Measurements from ENCODE around the gene PARP1.
"Not testable (repeated sequence)": the region's sequence is repeated elsewhere in the genome, so short reads cannot be mapped to it uniquely, and the experiment has no call there.

Gene PARP1

GRCh38 chr1:226428791-226429461, 21.0 kb upstream of the PARP1 start:
- DNase-seq (ENCODE audit: low read depth in 2 of 2) = no peak

- DNase-seq (ENCODE audit: low read depth in 2 of 2) = no peak
Measured at GRCh38 chr1:226428348-226428747, 20.5 kb upstream of the PARP1 start.

- no peak for DNase-seq (ENCODE audit: low read depth in 2 of 2)
Measured at GRCh38 chr1:226427131-226427530, 19.2 kb upstream of the PARP1 start.

- DNase-seq (ENCODE audit: low read depth in 2 of 2) = not testable (repeated sequence)
Measured at GRCh38 chr1:226426395-226426794, 18.5 kb upstream of the PARP1 start.

GRCh38 chr1:226425431-226426031, 17.6 kb upstream of the PARP1 start:
- DNase-seq (ENCODE audit: low read depth in 2 of 2) = no peak

GRCh38 chr1:226425004-226425378, 17.1 kb upstream of the PARP1 start:
- no peak for DNase-seq (ENCODE audit: low read depth in 2 of 2)

- peak; percentile 23 to 24 for DNase-seq (ENCODE audit: low read depth in 2 of 2)
Measured at GRCh38 chr1:226424221-226425003, 16.5 kb upstream of the PARP1 start.

GRCh38 chr1:226422478-226422877, 14.6 kb upstream of the PARP1 start:
- DNase-seq (ENCODE audit: low read depth in 2 of 2) = no peak

- DNase-seq (ENCODE audit: low read depth in 2 of 2) = no peak
Measured at GRCh38 chr1:226420897-226421296, 13.0 kb upstream of the PARP1 start.

GRCh38 chr1:226420328-226420727, 12.4 kb upstream of the PARP1 start:
- DNase-seq (ENCODE audit: low read depth in 2 of 2) = no peak

GRCh38 chr1:226419284-226420029, 11.6 kb upstream of the PARP1 start:
- no peak for DNase-seq (ENCODE audit: low read depth in 2 of 2)

- no peak for DNase-seq (ENCODE audit: low read depth in 2 of 2)
Measured at GRCh38 chr1:226417830-226418546, 10.1 kb upstream of the PARP1 start.

GRCh38 chr1:226417350-226417749, 9.5 kb upstream of the PARP1 start:
- DNase-seq (ENCODE audit: low read depth in 2 of 2) = no peak

- no peak for DNase-seq (ENCODE audit: low read depth in 2 of 2)
Measured at GRCh38 chr1:226414098-226414698, 6.3 kb upstream of the PARP1 start.

GRCh38 chr1:226411619-226412018, 3.7 kb upstream of the PARP1 start:
- no peak for DNase-seq (ENCODE audit: low read depth in 2 of 2)

GRCh38 chr1:226410958-226411357, 3.1 kb upstream of the PARP1 start:
- DNase-seq (ENCODE audit: low read depth in 2 of 2) = no peak

- no peak for DNase-seq (ENCODE audit: low read depth in 2 of 2)
Measured at GRCh38 chr1:226409392-226409791, 1.5 kb upstream of the PARP1 start.

GRCh38 chr1:226408285-226409184, 642 bp upstream of the PARP1 start:
- DNase-seq (ENCODE audit: low read depth in 2 of 2) = no peak

- no peak for DNase-seq (ENCODE audit: low read depth in 2 of 2)
Measured at GRCh38 chr1:226407199-226407496, 745 bp downstream of the PARP1 start.

- DNase-seq (ENCODE audit: low read depth in 2 of 2) = no peak
Measured at GRCh38 chr1:226406401-226406881, 1.5 kb downstream of the PARP1 start.
